Lower leg skin (tissue), 3 donors: Measurements from ENCODE around the gene GUCA1A.

ENCODE experiments used
- CTCF ChIP-seq, 3 donors: fragments of 450-650 bp; IDR thresholded peaks; one replicate each; pipeline ENCODE4 v1.5.1; 2016; ENCODE audit warnings: antibody characterized with exemption in 3 of 3, mild to moderate bottlenecking in 3 of 3, moderate library complexity in 2 of 3
- POLR2A ChIP-seq, 2 donors: fragments of 450-650 bp; IDR thresholded peaks; one replicate each; pipeline ENCODE4 v1.6.1; 2016 to 2017; ENCODE audit warnings: antibody characterized with exemption in 2 of 2, mild to moderate bottlenecking in 1 of 2, moderate library complexity in 1 of 2

- TF ChIP-seq POLR2A (IDR thresholded peaks at IDR 0.05), result no peak
- no peak for TF ChIP-seq CTCF (IDR thresholded peaks at IDR 0.05)
Observed at GRCh38 chr6:42225029-42225339, 51.8 kb downstream of the GUCA1A start.
